Eye (tissue), 1 donor: ENCODE measurements around the gene ZC3H14.
A peak's percentile ranks its signal among the peaks of the same experiment; 100 is the strongest.
"Not testable (repeated sequence)": the region's sequence is repeated elsewhere in the genome, so short reads cannot be mapped to it uniquely, and the experiment has no call there.

Experiments
- DNase-seq: peaks from one replicate; pipeline ENCODE4 v3.0.0-alpha.2; 2015

ZC3H14 gene, protein sequence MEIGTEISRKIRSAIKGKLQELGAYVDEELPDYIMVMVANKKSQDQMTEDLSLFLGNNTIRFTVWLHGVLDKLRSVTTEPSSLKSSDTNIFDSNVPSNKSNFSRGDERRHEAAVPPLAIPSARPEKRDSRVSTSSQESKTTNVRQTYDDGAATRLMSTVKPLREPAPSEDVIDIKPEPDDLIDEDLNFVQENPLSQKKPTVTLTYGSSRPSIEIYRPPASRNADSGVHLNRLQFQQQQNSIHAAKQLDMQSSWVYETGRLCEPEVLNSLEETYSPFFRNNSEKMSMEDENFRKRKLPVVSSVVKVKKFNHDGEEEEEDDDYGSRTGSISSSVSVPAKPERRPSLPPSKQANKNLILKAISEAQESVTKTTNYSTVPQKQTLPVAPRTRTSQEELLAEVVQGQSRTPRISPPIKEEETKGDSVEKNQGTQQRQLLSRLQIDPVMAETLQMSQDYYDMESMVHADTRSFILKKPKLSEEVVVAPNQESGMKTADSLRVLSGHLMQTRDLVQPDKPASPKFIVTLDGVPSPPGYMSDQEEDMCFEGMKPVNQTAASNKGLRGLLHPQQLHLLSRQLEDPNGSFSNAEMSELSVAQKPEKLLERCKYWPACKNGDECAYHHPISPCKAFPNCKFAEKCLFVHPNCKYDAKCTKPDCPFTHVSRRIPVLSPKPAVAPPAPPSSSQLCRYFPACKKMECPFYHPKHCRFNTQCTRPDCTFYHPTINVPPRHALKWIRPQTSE

GRCh38 chr14:88562831-88563686, at the start of gene ZC3H14:
TSS of gene ZC3H14 (plus strand) at chr14:88563037. CDS start at chr14:88563134, 97 bp downstream.
- DNase-seq = peak; percentile 96

GRCh38 chr14:88515499-88516221, 47.2 kb upstream of the ZC3H14 start:
- DNase-seq = no peak

- peak; percentile 15 for DNase-seq
Observed at GRCh38 chr14:88516861-88517357, 45.9 kb upstream of the ZC3H14 start.

DNA sequence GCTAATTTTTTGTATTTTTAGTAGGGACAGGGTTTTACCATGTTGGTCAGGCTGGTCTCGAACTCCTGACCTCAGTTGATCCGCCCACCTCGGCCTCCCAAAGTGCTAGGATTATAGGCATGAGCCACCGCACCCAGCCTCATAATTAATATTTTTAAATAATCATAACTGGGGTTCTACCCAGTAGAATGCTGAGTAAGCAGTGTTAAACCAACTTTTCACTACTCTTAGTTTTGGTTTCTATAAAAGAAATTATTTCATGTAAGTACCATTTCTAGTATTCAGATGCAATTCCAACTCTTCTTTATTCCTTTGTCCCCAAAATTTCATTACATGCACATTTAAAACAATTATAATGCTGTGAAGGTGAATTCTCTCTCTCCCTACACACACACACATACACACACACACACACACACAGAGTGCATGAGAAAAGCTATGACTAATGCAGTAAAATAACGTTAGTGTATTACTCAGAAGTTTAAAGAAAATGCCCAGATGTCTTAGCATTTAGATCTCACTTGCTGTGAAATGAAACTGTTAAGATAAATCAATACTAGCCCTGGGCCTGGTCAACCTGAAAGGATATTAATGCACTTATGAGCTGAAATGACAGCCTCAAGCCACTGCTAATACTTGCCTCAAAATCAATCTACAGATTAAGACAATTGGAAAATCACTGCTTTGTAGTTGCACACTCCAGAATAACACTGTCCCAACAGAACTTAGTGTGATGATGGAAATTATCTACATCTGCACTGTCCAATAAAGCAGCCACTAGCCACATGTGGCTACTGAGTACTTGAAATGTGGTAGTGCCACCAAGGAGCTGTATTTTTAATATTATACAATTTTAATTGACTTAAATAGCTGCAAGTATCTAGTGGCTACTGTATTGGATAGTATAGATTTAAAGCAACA, 44.0 kb upstream of the ZC3H14 start:
- DNase-seq = peak; percentile 28

DNA sequence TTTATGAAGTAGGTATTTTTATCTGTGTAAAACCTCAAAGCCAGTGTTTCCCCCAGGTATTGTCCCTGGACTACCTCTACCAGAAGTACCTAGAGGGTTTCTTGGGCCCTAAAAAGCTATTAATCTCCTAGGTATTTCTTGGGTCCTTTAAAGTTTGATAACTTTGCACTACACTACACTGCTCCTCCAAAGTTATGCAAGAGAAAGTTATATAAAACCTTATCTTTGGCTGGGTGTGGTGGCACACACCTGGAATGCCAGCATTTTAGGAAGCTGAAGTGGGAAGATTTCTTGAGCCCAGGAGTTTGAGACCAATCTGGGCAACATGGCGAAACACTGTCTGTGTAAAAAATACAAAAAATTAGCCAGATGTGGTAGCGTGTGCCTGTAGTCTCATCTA, 42.9 kb upstream of the ZC3H14 start:
- DNase-seq = no peak

DNA sequence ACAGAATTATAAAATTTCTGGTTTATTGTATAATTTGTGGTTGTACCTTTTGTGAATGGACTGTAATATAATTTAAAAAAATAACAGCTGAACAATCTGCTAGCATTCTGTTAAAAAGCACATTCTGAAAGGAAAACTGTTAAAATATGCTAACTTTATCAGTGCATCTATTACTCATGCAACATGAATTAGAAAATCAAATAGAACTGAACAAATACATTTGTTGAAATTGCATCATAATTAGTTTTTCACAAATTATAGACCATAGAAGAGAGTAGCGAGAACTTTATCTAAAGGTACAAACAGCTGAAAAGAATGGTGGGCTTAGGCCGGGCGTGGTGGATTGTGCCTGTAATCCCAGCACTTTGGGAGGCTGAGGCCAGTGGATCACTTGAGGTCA, 41.0 kb upstream of the ZC3H14 start:
- no peak for DNase-seq

DNA sequence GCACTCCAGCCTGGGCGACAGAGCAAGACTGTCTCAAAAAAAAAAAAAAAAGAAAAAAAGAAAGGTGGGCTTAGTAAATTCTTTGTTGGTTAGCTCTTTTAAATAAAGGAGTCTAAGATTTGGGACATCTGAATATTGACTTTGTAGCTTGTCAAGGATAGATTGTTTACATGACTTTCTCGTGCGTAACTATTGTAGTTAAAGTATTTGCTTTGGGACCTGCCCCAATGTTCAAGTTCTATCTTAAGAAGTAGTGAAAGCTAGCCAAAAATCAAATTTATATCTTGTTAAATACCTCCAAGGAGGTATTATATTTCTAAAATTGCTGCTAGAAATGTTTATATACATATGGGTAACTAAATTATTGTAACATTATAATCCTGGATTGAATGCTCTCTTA, 40.4 kb upstream of the ZC3H14 start:
- no peak for DNase-seq

- not testable (repeated sequence) for DNase-seq
Observed at GRCh38 chr14:88529889-88530288, 32.9 kb upstream of the ZC3H14 start.

DNA sequence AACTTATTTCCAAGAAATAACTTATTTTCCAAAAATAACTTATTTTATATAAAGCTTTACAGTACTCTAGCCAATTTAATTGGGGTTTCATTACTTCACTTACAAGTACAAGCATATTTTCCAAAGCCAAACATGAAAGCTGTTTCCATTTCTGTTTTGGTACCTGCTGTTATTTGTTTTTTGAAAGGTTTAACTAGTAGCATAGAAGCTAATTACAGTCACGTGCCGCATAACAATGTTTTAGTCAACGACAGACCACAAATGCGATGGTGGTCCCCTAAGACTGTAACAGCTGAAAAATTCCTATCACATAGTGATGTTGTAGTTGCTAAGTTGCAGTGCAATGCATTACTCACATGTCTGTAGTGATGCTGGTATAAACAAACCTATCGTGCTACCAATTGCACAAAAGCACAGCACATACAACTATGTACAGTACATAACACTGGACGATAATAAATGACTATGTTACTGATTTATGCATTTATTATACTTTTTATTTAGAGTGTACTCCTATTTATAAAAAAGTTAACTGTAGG, 29.7 kb upstream of the ZC3H14 start:
- DNase-seq = no peak

DNA sequence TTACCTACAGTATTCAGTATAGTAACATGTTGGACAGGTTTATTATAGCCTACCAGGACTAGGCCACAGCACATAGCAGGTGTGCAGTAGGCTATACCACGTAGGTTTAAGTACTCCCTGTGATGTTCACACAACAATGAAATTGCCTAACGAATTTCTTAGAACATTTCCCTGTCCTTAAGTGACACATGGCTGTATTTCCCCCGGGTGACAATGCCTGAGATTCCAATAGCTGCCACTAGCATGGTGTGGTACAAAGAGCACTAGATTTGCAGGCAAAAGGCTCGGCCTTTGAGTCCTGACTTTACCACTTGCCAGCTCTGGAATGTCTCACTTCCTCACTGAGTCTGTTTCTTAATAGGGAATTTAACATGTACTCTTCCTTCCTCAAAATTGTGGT, 27.7 kb upstream of the ZC3H14 start:
- no peak for DNase-seq

DNA sequence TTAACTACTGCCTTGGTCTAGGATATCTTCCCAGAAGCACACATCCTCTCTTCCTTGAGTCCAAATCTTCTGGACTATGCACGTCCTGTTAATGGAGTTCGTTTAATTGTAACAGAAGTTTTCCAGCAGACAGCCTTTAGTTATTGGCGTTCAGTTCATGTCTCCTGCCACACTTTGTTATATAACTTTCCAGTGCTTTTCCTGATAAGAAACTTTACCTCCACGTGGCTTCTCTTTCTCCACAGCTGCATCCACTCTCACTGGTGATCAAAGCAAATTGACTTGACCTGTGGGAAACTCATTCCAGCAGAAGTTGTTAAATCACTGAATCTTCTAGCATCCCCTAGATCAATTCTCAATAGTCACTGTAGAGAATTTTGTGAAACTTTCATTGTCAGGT, 27.0 kb upstream of the ZC3H14 start:
- DNase-seq = no peak

- no peak for DNase-seq
Observed at GRCh38 chr14:88541324-88541723, 21.5 kb upstream of the ZC3H14 start.

DNA sequence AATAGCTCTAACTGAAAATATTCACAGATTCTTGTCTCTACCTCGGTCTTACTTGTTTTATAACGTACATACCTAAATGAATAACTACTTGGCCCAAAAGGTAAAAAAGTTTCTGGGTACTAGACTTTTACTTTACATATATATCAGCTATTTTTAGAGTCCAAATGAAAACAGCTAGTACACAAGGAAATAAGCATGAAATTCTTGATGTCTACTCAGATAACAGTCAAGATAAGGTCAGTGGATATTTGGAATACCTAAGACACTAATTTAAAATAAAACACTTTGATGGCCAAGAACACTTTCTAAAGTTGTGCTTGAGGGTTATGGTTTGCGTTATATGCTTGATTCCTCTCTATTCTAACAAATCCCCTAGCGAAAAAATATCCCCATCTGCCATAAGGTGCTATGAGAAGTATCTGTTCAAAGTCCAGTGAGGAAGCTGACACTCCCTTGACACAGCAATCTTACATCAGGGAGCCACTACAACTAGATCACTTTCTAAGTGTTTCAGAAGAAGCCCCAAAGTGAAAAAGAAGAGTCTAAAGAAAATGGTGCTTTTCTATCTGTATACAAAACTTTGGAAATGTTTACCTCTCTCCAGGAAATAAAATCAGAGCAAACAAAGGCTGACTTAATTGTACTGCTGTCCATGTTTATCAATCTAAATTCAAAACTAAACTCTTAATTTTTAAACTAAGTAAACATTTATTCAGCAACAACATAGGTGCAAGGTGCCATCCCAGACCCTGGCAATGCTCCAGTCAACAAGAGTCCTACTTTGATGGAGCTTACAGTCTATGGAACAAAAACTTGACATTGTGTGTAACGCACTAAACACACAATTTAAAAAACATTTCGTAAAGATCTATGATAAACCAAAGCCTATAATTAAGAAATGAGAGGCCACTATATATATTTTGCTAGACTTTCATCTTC, 19.7 kb upstream of the ZC3H14 start:
- no peak for DNase-seq

GRCh38 chr14:88545256-88545655, 17.6 kb upstream of the ZC3H14 start:
- no peak for DNase-seq

DNA sequence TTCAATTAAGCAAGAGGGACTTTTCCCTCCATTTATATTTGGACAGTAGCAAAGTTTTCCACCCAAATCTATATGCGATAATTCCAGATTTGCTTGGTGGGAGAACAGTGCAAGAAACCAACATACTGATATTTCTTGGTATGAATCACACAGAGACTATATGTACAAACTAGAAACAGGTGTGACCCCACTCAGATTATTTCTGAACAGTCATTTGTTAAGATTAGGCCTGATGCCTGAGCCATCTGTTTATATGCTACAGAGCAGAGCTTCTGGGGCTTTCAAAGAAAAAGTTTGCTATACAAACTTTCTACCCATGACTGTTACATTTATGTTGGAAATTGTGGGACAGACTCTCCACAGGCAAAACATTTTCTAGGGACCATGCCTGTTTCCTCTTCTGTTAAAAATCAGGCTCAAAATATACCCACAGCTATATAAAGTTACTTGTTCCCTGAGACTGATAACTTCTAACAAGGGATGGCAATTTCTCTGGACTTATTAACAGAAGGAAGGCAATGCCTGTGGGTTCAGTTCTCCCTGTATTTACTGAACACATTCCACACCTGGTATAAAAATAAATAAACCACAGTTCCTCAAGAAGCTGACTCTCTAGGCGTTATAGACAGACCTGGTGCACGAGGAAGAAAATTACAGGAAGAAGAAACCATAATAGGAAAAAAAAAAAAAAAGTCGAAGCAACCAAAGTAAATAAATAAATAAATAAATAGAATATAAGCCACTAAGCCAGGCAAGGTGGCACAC, 16.0 kb upstream of the ZC3H14 start:
- DNase-seq = no peak

- no peak for DNase-seq
Observed at GRCh38 chr14:88547386-88547780, 15.5 kb upstream of the ZC3H14 start.

DNA sequence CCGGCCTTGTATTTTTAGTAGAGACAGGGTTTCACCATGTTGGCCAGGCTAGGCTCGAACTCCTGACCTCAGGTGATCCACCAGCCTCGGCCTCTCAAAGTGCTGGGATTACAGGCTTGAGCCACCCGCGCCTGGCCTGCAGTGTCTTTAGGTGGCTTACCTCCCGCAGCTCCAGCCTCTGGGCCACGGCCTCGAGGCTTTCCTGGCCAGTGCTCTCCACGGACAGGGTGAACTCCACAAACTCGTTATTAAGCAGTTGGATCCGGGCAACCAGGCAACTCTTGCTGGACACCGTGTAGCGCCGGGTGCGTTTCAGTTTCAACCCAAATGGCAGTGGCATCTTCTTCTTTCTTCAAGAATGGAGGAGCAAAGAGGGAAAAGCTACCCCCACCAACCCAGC, 12.8 kb upstream of the ZC3H14 start:
- DNase-seq = no peak

DNA sequence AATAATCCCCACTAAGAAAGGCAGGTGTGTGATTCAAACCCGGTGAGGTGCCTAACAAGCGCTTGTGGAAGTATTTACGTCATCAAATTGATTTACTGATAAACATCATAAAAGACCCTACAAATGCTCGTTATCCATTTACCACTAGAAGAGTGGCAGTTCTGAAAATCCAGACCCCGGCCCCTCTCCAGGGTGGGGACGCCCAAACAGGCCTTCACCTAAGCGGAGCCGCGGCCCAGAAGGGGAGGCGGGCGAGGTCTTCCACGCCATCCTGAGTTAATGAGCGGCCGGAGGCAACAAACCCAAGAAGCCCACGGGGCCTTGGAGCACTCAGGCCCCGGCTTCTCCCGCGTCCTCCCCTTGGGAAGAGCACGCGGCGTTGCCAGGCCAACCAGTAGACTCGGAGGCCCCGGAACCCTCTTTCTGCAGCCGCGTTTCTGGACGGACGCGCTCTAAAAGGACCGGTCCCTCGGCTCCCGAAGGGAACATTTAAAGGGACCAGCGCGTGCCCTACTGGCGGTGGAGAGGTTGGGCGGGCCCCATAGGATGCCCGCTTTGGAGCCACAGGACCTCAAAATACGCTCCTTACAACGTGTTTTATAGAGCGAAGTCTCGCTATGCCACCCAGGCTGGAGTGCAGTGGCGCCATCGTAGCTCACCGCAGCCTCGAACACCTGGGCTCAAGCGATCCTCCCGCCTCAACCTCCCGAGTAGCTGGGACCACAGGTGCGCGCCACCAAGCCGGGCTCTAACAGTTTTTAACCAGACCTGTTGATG, 11.6 kb upstream of the ZC3H14 start:
- peak; percentile 94 for DNase-seq
